Activated T-cell treated with anti-CD3 and anti-CD28 coated beads for 24 hours (primary cell): ENCODE data around the gene RAB43.
"Not testable (repeated sequence)": the region's sequence is repeated elsewhere in the genome, so short reads cannot be mapped to it uniquely, and the experiment has no call there.

Source experiments
- DNase-seq: peaks from one replicate; pipeline ENCODE4 v3.0.0-alpha.2; 2020; ENCODE audit warnings: low read depth

The RAB43 gene

DNA sequence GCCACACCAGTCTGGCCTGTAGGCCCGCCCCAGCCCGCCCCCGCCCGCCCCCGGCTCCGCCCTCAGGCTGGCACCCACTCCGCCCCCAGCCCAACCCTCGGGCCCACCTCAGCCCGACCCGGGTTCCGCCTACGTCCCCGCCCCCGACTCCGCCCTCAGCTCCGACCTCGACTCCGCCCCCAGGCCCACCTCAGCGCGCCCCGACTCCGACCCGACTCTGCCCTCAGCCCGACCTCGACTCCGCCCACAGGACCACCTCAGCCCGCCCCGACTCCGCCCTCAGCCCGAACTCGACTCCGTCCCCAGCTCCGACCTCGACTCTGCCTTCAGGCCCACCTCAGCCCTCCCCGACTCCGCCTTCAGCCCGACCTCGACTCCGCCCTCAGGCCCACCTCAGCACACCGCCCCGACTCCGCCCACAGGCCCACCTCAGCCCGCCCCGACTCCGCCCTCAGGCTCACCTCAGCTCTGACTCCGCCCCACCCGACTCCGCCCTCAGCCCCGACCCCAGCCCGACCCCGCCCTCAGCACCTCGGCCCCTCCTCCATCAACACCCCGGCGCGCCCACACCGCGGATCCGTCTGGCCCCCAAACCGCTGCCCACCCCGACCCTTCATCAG lies at the start of gene RAB43:
TSS of gene RAB43 (minus strand) at position 13 of the 620 bp plus-strand sequence. CDS start 315 bp downstream, outside the sequence.
- DNase-seq, result peak; percentile 72

DNA sequence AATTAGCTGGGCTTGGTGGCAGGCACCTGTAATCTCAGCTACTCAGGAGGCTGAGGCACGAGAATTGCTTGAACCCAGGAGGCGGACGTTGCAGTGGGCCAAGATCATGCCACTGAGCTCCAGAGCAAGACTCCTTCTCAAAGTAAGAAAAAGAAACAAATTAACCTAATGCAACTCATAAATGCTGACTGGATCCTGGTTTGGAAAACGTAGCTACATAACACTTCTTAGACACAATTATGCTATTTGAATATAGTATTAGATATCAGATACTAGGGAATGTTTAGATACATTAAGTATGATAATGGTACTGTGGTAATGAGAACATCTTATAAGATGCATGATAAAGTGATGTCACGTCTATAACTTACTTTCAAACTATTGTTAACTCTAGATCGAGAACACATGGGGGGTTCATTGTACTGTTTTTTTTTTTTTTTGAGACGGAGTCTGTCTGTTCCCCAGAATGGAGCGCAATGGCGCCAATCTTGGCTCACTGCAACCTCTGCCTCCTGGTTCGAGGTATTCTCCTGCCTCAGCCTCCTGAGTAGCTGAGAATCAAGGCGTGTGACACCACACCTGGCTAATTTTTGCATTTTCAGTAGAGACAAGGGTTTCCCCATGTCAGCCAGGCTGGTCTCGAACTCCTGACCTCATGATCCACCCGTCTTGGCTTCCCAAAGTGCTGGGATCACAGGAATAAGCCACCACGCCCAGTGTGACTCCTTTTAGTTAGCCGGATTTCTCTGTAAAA lies 45.2 kb upstream of the RAB43 start:
- no peak for DNase-seq

DNA sequence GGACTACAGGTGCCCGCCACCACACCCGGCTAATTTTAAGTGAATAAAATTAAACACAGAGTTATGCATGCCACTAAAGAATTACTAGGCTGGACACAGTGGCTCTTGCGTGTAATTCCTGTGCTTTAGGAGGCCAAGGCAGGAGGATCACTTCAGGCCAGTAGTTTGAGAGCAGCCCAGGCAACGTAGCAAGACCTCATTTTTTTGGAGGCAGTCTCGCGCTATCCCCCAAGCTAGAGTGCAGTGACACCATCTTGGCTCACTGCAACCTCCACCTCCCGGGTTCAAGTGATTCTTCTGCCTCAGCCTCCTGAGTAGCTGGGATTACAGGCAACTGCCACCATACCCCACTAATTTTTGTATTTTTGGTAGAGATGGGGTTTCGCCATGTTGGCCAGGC lies 44.0 kb upstream of the RAB43 start:
- not testable (repeated sequence) for DNase-seq

DNA sequence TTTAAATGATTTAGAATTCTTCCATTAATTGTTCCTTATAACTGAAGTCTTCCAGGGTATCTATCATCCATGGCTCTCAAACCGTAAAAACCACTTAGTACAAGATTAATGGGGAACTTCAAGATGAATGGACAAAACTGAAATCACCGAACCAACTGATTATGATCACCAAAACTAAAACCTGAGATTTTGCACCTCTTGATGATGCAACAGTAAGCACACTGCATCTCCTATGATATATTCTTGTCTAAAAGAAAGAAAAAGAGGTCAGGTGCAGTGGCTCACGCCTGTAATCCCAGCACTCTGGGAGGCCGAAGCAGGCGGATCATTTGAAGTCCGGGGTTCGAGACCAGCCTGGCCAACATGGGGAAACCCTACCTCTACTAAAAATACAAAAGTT lies 42.9 kb upstream of the RAB43 start:
- DNase-seq, result no peak

DNA sequence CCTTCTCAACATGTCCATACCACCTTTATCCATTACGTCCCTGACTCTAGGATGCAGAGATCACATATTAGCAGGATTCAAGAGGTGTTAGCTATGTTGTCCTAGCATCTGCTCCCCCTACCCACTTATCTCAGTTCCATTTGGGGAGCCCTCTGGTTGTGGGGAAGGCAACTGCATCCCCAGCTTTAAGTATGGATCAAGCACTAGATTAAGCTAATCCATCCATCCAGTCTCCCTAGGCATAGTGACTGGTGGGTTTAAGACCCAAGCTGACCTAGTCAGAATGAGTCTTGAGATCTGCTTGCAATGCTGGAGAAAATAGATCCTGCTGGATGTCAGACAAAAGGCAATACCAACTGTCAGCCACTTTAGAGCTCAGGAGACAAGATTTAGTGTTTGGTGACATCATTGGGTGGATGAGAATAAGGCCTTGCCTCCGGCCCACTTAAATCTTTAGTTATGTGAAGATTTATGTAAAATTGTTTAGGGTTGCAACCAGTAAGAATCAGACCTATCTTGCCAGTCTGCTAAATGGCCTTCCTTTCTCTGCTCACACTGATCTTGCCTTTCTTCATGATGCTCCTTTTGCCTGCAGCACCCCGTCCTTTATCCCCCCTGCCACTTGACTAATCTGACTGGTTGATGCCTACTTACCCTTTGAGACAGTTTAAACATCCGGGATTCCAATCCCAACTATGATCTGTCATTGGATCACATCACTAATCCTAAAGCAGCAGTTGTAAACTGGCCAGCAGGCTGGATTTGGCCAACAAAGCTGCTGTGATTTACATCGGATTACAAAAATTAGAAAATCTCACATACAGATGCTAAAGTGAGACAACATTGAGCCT lies 41.4 kb upstream of the RAB43 start:
- no peak for DNase-seq

DNA sequence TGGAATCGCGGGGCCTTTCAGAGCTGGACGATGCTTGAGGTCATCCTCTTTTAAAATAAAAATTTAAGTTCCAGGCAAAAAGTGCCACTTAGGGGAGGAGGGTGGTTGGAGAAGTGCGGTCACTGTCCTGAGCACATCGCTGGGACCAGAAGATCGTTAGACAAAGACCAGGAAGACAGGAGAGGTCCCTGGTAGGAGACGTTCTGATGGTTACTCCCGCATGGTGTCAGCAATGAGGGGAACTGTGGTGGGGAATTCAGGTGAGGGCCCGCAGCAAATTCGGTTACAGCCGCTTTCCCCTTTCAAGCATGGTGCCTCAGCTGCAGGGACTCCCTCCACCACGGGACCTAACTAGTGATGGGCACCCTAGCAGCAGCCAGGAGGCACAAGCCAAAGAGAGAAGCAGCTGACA lies 40.3 kb upstream of the RAB43 start:
- no peak for DNase-seq

DNA sequence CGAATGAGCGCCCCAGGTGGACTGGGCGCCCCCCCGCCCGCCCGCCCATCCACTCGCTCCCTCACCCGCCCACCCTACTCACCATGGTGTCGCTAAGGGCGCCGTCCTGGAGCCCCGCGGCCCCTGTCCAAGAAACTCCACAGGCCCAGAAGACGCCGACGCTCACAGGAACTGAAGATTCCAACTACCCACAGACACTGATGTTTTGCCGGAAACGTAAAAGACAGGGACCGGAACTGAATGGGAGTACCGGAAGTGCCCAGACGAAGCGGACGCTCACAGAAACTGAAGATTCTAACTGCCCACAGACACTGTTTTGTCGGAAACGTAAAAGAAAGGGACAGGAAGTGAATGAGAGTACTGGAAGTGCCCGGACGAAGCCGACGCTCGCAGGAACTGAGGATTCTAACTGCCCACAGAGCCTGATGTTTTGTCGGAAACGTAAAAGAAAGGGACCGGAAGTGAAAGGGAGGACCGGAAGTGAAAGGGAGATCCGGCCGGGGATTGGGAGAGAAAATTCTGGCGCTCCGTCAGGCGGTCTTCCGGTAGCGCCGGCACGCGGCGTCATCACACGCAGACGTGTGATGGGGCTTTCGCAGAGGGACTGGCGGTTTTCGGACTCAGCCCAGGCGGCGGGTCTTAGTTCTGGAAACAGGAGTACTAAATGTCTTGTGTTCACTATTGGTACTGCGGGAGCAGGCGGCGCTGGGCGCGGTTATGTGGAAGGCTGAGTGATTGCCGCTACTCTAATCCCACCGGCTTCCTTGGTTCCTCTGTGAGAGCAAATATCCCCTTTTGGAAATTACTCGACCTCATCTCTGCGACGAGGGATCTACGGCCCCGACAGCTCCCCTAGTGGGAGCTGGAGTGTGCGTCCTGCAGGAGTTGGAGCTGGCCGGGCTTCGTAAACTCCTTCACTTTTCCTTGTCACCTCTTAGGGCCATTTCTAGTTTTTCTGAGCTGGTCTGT lies 39.6 kb upstream of the RAB43 start, which contains the start of gene ISY1:
TSS of gene ISY1 (minus strand) at position 173 of the 969 bp plus-strand sequence. CDS start at position 85, 88 bp downstream.
- DNase-seq, result peak; percentile 86

DNA sequence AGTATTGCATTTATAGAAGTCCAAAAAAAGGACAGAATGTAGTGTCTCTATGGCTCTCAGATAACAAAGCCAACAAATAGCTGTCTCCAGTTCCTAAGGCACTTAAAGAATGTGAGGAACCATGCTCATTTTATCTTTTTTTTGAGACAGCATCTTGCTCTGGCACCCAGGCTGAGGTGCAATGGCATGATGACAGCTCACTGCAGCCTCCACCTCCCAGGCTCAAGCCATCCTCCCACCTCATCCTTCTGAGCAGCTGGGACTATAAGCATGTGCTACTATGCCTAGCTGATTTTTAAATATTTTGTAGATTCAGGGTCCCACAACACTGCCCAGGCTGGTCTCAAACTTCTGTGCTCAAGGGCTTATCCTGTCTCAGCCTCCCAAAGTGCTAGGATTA lies 23.2 kb upstream of the RAB43 start:
- no peak for DNase-seq

DNA sequence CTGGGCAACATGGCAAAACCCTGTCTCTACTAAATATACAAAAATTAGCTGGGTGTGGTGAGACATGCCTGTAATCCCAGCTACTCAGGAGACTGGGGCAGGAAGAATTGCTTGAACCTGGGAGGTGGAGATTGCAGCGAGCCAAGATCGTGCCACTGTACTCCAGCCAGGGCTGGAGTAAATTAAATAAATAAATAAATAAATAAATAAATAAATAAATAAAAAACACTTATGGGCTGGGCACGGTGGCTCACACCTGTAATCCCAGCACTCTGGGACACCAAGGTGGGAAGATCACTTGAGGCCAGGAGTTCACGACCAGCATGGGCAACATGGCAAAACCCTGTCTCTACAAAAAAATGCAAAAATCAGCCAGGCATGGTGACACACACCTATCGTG lies 19.4 kb upstream of the RAB43 start:
- DNase-seq, result not testable (repeated sequence)

DNA sequence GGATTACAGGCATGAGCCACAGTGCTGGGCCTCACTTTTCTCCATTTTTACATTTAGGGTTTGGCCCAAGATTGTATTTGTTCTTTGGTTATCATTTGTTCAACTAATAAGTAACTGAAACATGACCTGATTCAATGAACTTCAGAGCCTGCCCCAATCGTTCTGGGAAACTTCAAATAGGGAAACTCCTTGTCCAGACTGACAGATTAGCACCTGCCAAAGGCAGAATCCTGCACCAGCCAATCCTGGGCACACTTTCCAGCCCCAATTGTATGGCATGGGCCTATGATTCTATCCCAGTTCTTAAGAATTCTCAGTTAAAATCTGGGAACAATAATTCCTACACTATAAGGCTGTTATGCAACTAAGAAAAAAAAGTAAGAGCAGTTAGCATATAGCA lies 18.3 kb upstream of the RAB43 start:
- no peak for DNase-seq

DNA sequence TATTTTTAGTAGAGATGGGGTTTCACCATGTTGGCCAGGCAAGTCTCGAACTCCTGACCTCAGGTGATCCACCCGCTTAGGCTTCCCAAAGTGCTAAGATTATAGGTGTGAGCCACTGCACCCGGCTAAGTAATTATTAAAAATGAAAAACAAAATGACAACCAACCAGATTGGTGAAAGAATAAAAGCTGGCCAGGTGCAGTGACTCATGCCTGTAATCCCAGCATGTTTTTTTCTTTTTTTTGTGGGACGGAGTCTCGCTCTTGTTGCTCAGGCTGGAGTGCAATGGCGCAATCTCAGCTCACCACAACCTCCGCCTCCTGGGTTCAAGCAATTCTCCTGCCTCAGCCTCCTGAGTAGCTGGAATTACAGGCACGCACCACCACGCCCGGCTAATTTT lies 14.7 kb upstream of the RAB43 start:
- not testable (repeated sequence) for DNase-seq

DNA sequence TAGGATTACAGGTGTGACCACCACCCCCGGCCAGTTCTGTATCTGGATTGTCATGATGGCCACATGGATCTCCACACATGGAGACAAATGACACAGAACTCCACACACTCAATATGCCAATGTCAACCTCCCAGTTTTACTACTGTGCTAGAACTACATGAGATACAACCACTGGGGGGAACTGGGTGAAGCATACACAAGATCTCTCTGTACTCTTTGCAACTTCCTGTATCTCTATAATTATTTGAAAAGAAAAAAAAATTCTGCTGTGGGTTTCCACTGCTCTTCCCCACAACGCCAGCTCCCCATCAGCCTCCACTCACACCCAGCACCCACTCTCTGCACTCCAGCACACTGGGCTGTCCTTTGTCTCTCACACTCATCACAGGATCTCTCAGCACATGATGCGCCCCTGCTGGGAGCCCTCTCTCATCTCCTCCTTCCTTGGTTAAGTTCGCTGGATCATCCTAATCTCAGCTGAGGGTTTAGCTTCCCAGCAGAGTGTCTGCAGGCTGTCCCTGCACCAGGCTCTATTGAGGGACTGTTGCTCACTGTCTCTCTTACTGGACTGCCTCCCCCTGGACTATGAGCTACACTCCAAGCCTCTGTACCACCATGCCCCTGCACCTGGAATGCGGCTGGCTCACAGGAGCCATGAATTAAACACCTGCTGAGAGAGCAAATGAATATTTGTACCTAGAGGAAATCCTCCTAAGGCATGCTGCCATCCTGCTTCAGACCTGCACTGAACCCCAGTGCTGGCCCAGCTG lies 10.7 kb upstream of the RAB43 start:
- no peak for DNase-seq

DNA sequence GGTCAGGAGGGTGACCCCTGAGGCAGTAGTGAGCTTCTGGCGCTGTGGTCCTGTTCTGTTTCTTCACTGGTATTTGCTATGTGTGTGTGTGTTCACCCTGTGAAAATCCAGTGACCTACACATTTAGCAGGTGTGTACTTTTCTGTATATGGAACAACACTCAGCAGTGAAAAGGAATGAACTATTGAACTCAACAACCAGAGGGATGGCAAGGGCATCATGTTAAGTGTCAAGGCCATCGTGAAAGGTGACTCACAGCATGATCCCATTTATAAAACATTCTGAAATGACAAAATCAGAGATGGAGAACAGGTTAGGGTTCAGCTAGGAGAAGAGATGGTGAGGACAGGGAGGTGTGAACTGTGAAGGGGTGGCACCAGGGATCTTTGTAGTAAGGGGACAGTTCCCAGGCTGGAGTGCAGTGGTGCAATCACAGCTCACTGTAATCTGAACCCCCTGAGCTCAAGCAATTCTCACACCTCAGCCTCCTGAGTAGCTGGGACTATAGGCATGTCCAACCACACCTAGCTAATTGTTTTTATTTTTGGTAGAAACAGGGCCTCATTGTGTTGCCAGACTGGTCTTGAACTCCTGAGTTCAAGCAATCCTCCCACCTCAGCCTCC lies 10.0 kb upstream of the RAB43 start:
- no peak for DNase-seq

DNA sequence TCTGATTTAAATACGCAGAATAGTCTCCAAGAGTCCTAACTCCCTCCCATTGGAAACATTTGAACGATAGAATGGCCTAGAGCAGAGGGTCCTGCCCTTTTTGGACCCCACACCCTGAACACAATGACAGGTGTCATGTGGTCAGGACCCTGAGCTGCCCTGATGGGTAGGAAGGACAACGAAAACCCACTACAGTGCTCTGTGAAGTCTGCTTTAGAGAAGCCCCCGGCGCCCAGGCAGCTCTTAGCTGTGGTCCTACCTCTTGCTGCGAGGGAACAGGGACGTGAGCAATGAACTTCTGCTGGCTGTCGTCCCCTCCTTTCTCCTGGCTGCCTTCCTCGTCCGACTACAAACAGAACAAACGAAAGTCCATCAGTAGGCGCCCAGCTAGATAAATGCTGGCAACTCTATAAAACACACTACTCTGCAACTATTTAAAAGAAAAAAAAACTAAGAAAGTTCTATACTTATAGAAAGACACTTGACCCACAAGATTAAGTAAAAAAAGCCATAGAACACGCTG lies 8.7 kb upstream of the RAB43 start:
- no peak for DNase-seq

DNA sequence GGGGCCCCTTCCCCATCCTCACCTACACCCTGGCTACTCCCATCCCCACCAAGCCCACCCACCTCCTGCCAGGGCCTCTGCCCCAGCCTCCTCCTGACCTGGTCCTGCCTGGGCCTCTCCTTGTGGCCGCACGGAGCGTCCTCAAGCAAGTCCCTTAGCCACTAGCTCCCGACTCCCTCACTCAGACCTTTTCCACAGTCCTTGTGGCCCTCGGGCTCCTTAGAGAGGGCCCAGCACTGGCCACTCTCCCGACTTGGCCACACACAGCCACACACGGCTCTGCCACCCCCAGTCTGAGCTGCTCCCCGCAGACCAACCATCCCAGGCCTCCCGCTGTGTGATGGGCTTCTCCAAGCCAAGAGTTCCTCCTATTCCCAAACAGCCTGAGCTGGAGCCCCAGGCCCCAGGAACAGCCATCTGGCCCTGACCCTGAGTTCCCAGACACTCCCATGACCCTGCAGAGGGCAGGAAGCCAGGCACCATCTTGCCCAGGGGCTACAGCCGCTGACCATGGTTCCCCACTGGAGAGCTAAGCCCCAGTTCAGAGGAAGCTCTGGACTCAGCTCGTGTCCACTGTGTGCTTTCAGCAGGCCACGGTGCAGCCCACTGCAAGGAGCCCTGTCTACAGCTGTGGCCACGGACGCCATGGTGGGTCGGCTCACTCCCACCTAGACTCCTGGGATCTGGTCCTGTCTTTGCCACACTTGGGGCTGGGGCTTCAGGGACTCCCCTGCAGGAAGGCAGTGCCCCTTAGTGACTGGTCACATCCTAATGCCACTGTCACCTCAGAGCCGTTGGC lies 7.0 kb upstream of the RAB43 start:
- no peak for DNase-seq

DNA sequence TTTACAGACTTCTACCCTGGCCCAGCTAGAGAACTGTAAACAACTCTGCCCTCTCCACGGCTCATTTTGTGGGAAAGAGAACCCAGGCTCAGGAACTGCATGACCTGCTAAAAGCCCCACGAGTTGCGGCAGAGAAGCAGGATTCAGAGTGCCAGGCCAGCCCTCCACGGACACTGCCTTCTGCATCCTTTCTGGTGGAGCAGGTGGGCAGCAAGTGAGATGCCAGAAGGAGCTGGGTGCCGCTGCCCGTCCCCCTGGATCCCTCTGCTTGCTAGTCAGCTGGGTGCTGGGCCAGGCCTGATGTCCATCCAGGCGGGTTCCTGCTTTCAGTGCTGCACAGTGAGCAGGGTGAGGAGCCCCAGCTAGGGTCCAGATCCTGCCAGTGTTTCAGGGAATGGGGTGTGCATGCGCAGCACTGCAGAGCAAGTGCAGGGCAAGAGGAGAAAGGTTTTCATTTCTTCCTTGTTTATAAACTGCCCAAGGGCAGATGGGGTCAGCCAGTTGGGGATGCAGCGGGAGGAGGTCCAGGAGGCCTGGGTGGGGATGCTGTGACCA lies 5.2 kb upstream of the RAB43 start:
- DNase-seq, result no peak

DNA sequence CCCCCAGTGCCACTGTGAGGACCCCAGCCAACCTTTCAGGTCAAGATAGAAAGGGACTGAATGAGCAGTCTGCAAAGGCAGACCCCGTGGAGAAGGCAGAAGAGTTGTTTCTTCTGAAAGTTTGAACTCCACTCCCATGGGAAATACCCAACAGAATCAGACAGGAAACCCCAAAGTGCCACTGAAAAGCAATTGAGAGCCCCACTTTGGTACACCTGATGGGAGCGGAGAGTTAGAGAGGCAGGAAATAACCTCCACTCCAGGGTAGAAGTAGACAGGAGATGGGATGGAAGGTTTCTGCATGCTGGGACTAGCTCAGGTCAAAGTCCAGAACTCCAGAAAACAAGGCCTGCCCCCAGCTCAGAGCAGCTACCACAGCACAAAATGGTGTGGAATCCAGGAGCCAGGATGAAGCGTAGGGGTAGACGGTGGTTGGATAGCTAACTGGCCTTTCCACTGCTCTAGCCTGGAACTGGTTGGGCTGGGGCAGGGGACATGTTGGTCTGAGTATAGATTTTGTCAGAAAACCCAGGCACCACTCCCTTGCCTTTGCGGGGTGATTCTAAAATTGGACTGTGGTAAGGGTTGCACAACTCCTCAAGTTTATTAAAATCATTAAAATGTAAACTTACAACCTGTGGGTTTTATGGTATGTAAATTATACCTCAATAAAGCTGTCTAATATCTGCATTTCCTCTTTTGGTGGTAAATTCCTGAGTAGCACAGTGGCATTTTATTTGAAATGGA lies 1.9 kb upstream of the RAB43 start:
- no peak for DNase-seq

DNA sequence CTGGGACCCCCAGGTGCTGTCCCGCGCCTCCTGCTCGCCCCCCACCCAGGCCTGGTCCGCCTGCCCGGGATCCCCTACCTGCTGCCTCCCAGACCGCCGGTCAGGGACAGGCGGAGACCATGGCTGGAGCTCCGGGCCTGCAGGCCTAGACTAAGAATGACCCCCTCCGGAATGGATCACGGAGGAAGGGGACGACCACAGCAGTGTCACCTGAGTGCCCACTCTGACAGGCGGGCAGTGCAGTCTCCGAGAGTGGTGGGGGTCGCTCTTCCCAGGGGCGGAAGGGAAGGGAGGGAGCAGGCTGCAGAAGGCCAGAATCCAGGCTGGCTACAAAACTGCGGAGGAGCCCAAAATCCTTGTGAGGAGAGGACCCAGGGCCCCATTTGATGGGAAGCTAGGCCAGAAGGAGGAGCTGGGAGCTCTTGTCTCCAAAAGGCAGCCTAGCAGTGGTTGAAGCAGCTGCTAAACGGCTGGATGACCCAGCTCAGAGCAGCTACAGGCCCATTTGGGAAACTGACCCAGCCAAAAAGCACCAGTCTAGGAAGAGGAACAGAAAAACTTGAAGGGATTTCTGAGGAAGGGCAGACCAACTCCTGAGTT lies 908 bp upstream of the RAB43 start:
- DNase-seq, result no peak
